SK-N-SH (cell line): ENCODE data around the gene KCNJ18.
"Not testable (repeated sequence)": the region's sequence is repeated elsewhere in the genome, so short reads cannot be mapped to it uniquely, and the experiment has no call there.

Source experiments
- CHD2 ChIP-seq: fragments of 150-350 bp; IDR thresholded peaks from 2 replicates; pipeline ENCODE4 v1.6.1; 2018; ENCODE audit warnings: low read length; ENCODE audit not compliant: partially characterized antibody
- CTCF ChIP-seq: fragments of 200-600 bp; sonication (generic); IDR thresholded peaks from 2 replicates; pipeline ENCODE4 v1.6.1; 2017; ENCODE audit warnings: antibody characterized with exemption, mild to moderate bottlenecking, moderate library complexity
- EZH2phosphoT487 ChIP-seq: fragments of 200-600 bp; sonication (generic); IDR thresholded peaks from 2 replicates; pipeline ENCODE4 v1.6.1; 2017; ENCODE audit warnings: low read depth, mixed run types, mild to moderate bottlenecking, antibody characterized with exemption, moderate library complexity, borderline replicate concordance
- FOSL2 ChIP-seq: IDR thresholded peaks from 2 replicates; pipeline ENCODE4 v1.4.0; 2012; ENCODE audit warnings: low read depth, mild to moderate bottlenecking, moderate library complexity, borderline replicate concordance
- NRF1 ChIP-seq: IDR thresholded peaks from 2 replicates; pipeline ENCODE4 v1.6.1; 2012; ENCODE audit warnings: low read depth, mild to moderate bottlenecking, low read length
- POLR2AphosphoS5 ChIP-seq: IDR thresholded peaks from 2 replicates; pipeline ENCODE4 v1.6.1; 2012; ENCODE audit warnings: low read depth, low read length
- REST ChIP-seq: IDR thresholded peaks from 2 replicates; pipeline ENCODE4 v1.6.1; 2012; ENCODE audit warnings: mild to moderate bottlenecking, low read depth, low read length, moderate library complexity
- SIN3A ChIP-seq: IDR thresholded peaks from 2 replicates; pipeline ENCODE4 v1.6.1; 2012; ENCODE audit warnings: low read depth, mild to moderate bottlenecking, low read length, moderate library complexity, borderline replicate concordance
- SMC3 ChIP-seq: IDR thresholded peaks from 2 replicates; pipeline ENCODE4 v1.6.1; 2012; ENCODE audit warnings: low read depth, low read length, improper control_type of control experiment
- TAF1 ChIP-seq: IDR thresholded peaks from 2 replicates; pipeline ENCODE4 v1.6.1; 2012; ENCODE audit warnings: low read depth, mild to moderate bottlenecking, low read length, moderate library complexity, borderline replicate concordance
- TCF12 ChIP-seq: IDR thresholded peaks from 2 replicates; pipeline ENCODE4 v1.4.0; 2012

GRCh38 chr17:21710486-21710885, 18.2 kb downstream of the KCNJ18 start:
- TF ChIP-seq FOSL2, EZH2phosphoT487, CTCF, TAF1, SMC3, TCF12, SIN3A, REST, NRF1, CHD2, POLR2AphosphoS5: not testable (repeated sequence)
